GM19193 (cell line): ENCODE results near the gene GDI2.

ENCODE experiments used
- POLR2A ChIP-seq: IDR thresholded peaks from 4 replicates; pipeline ENCODE4 v1.6.1; 2011; ENCODE audit not compliant: insufficient read depth, insufficient read length; ENCODE audit errors: extremely low read depth

The GDI2 gene

GRCh38 chr10:5832946-5833345, 19.7 kb upstream of the GDI2 start:
- TF ChIP-seq POLR2A = no peak

- no peak for TF ChIP-seq POLR2A
These were observed 18.2 kb upstream of the GDI2 start for GRCh38 chr10:5831446-5831782.

- no peak for TF ChIP-seq POLR2A
These were observed 17.6 kb upstream of the GDI2 start for GRCh38 chr10:5830629-5831445.

- TF ChIP-seq POLR2A = no peak
These were observed 16.0 kb upstream of the GDI2 start for GRCh38 chr10:5829267-5829666.

GRCh38 chr10:5828725-5829124, 15.5 kb upstream of the GDI2 start:
- no peak for TF ChIP-seq POLR2A

GRCh38 chr10:5827841-5828240, 14.6 kb upstream of the GDI2 start:
- no peak for TF ChIP-seq POLR2A

GRCh38 chr10:5818894-5819293, 5.7 kb upstream of the GDI2 start:
- no peak for TF ChIP-seq POLR2A

GRCh38 chr10:5818048-5818331, 4.8 kb upstream of the GDI2 start:
- no peak for TF ChIP-seq POLR2A

GRCh38 chr10:5817322-5818047, 4.3 kb upstream of the GDI2 start:
- no peak for TF ChIP-seq POLR2A

- TF ChIP-seq POLR2A = no peak
These were observed 2.9 kb upstream of the GDI2 start for GRCh38 chr10:5816170-5816569.

- no peak for TF ChIP-seq POLR2A
These were observed 1.2 kb upstream of the GDI2 start for GRCh38 chr10:5814110-5815107.

- TF ChIP-seq POLR2A = no peak
These were observed 218 bp downstream of the GDI2 start for GRCh38 chr10:5813091-5813340.

- TF ChIP-seq POLR2A = no peak
These were observed 747 bp downstream of the GDI2 start for GRCh38 chr10:5812283-5813090.

GRCh38 chr10:5811387-5811821, 1.8 kb downstream of the GDI2 start:
- no peak for TF ChIP-seq POLR2A

GRCh38 chr10:5810225-5810624, 3.0 kb downstream of the GDI2 start:
- TF ChIP-seq POLR2A = no peak
